ENCODE data around the gene FBLN5. TPM values are rescaled to one million over a fixed set of nuclear protein-coding genes. Genes with fewer than 3 reads are reported as not detected.
"Not testable (repeated sequence)": the region's sequence is repeated elsewhere in the genome, so short reads cannot be mapped to it uniquely, and the experiment has no call there.

The FBLN5 gene
- polyA plus RNA-seq, 10 donors: 63.9 to 138 (median 101) TPM

GRCh38 chr14:91912035-91912434 lies 35.5 kb downstream of the FBLN5 start:
- no peak for DNase-seq

GRCh38 chr14:91911474-91912032 lies 35.9 kb downstream of the FBLN5 start:
- peak in 1 of 3 donors; percentile 44 for DNase-seq

- DNase-seq: no peak
These were observed 37.3 kb downstream of the FBLN5 start for GRCh38 chr14:91910196-91910595.

- no peak for DNase-seq
These were observed 41.1 kb downstream of the FBLN5 start for GRCh38 chr14:91906374-91906773.

- DNase-seq: no peak
These were observed 42.4 kb downstream of the FBLN5 start for GRCh38 chr14:91904956-91905645.

GRCh38 chr14:91904483-91904882 lies 43.0 kb downstream of the FBLN5 start:
- no peak for DNase-seq

- no peak for DNase-seq
These were observed 44.4 kb downstream of the FBLN5 start for GRCh38 chr14:91903070-91903469.

- DNase-seq: no peak
These were observed 45.2 kb downstream of the FBLN5 start for GRCh38 chr14:91902336-91902735.

GRCh38 chr14:91901449-91902226 lies 45.9 kb downstream of the FBLN5 start:
- peak in 1 of 3 donors; percentile 80 for DNase-seq

- DNase-seq: no peak
These were observed 47.7 kb downstream of the FBLN5 start for GRCh38 chr14:91899806-91900205.

- DNase-seq: no peak
These were observed 48.3 kb downstream of the FBLN5 start for GRCh38 chr14:91899213-91899612.

GRCh38 chr14:91898372-91898771 lies 49.1 kb downstream of the FBLN5 start:
- DNase-seq: peak in 2 of 3 donors; percentile 78 to 88

- DNase-seq: not testable (repeated sequence)
These were observed 49.8 kb downstream of the FBLN5 start for GRCh38 chr14:91897716-91898115.

- peak in 1 of 3 donors; percentile 62 for DNase-seq
These were observed 50.3 kb downstream of the FBLN5 start for GRCh38 chr14:91897106-91897701.

- DNase-seq: no peak
These were observed 51.1 kb downstream of the FBLN5 start for GRCh38 chr14:91896419-91896818.

GRCh38 chr14:91893669-91894068 lies 53.8 kb downstream of the FBLN5 start:
- no peak for DNase-seq

GRCh38 chr14:91893007-91893406 lies 54.5 kb downstream of the FBLN5 start:
- peak in 1 of 3 donors; percentile 67 for DNase-seq

- DNase-seq: peak in 1 of 3 donors; percentile 74
These were observed 55.7 kb downstream of the FBLN5 start for GRCh38 chr14:91891721-91892220.

GRCh38 chr14:91891101-91891500 lies 56.4 kb downstream of the FBLN5 start:
- DNase-seq: no peak

GRCh38 chr14:91890291-91890749 lies 57.2 kb downstream of the FBLN5 start:
- peak in 1 of 3 donors; percentile 57 for DNase-seq

GRCh38 chr14:91889477-91890211 lies 57.9 kb downstream of the FBLN5 start:
- DNase-seq: no peak

All from muscle of back (tissue), 11 donors.